Naive thymus-derived CD8-positive, alpha-beta T cell (primary cell): ENCODE measurements around the gene LENG9. TPM values are rescaled to one million over a fixed set of nuclear protein-coding genes. Genes with fewer than 3 reads are reported as not detected.
"Not testable (repeated sequence)": the region's sequence is repeated elsewhere in the genome, so short reads cannot be mapped to it uniquely, and the experiment has no call there.

Experiments used
- ATAC-seq, 2 donors: fragments of 150-1000 bp; cut with Tn5 transposase in 1 of 2; sonication (Bioruptor Pico), chemical (Tn5 transposase) in 1 of 2; 1 replicate in 1 of 2; 2 replicates in 1 of 2; pipeline ENCODE4 v1.10.0; 2021; ENCODE audit warnings: mild to moderate bottlenecking in 2 of 2, moderate library complexity in 2 of 2
- POLR2A ChIA-PET: fragments of 350-600 bp; sonication (Branson Sonifier 250); formaldehyde crosslinking; loops from one replicate; lab custom pipeline; 2021; ENCODE audit warnings: antibody characterized with exemption; lab: Charles Lee
- DNase-seq, 10 donors: peaks; one replicate each; pipeline versions ENCODE4 v3.0.0 to v3.0.0-alpha.2; 2020 to 2022
- H3K27ac Mint-ChIP-seq, 10 donors: one replicate each; pipeline ENCODE4 v1.8.0; 2020 to 2022; ENCODE audit warnings: mild to moderate bottlenecking in 10 of 10, mixed read lengths in 10 of 10, moderate library complexity in 4 of 10, inconsistent platforms in 1 of 10
- H3K27me3 Mint-ChIP-seq, 5 donors: one replicate each; pipeline ENCODE4 v1.8.0; 2021 to 2022; ENCODE audit warnings: mixed read lengths in 5 of 5
- H3K36me3 Mint-ChIP-seq, 3 donors: one replicate each; pipeline ENCODE4 v1.8.0; 2020 to 2022; ENCODE audit warnings: mixed read lengths in 3 of 3, mild to moderate bottlenecking in 2 of 3, inconsistent platforms in 1 of 3
- H3K4me1 Mint-ChIP-seq, 4 donors: one replicate each; pipeline ENCODE4 v1.8.0; 2021 to 2022; ENCODE audit warnings: mixed read lengths in 4 of 4
- H3K4me3 Mint-ChIP-seq, 10 donors: one replicate each; pipeline ENCODE4 v1.8.0; 2020 to 2022; ENCODE audit warnings: mild to moderate bottlenecking in 10 of 10, mixed read lengths in 10 of 10, moderate library complexity in 6 of 10, inconsistent platforms in 1 of 10
- H3K9me3 Mint-ChIP-seq, 9 donors: one replicate each; pipeline ENCODE4 v1.8.0; 2020 to 2022; ENCODE audit warnings: mixed read lengths in 9 of 9, mild to moderate bottlenecking in 3 of 9, inconsistent platforms in 1 of 9, moderate library complexity in 1 of 9
- polyA plus RNA-seq, 3 donors: library from polyadenylated mRNA; unstranded; fragments of 300-500 nt; fragmentation: Illumina TruSeq; gene quantifications; one replicate each; pipeline ENCODE4 v1.2.3, GENCODE V29; 2021
- total RNA-seq, 8 experiments: library from RNA in 2 of 8; stranded (reverse) in 2 of 8; gene quantifications; one replicate each; pipeline ENCODE4 v1.2.3 and lab custom pipeline; 2021 to 2026

LENG9 gene
- total and polyA plus RNA-seq, 5 experiments from 2014 or later: 0.22 to 5.8 (median 2.8) TPM; not detected in 1

DNA sequence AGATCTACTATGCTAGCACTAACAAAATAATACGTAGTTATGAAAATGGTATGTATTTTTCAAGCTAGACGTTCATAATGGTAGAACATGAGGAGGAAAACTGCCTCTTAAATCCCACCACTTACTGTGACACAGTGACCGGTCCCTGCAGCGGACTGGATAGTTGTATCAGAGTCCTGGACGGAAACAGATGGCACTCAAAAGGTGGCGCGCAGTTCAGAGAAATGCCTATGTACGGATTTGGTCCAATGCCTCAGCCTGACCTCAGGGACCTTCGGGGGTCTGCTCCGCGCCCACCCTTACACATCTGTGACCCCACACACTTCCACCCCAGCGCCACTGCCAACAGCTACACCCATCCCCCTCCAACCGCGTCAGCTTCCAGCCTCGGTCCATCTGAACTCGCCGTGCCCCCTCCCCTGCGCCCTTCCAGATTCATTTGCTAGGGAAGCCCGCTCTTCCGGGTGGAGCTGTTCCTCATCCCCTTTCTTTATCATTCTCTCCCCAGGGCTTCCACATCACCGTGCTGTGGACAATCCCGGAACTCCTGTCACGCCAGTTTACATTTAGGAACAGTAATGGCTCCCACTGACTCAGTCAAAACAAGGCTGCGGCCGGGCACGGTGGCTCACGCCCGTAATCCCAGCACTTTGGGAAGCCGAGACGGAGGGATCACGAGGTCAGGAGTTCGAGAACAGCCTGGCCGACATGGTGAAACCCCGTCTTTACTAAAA, 15.4 kb downstream of the LENG9 start:
- H3K27me3 Mint-ChIP-seq: peaks cover 0 to 3% (median 0%) of the 10 kb centered on the region in 5 donors
- no peaks in the 10 kb centered on the region for H3K9me3 Mint-ChIP-seq
- ATAC-seq (peak; percentile 30 to 32), DNase-seq (peak in 1 of 10 donors; percentile 29)
- H3K4me1 Mint-ChIP-seq: peaks cover 28 to 63% (median 53%) of the 10 kb centered on the region in 4 donors
- H3K36me3 Mint-ChIP-seq: peaks cover 2 to 48% (median 7%) of the 10 kb centered on the region in 3 donors
- POLR2A ChIA-PET: interaction anchor here (0.6 to 4.2 kb wide), 29 partner anchors 8 to 1206 kb away, joined by 3 to 72 read pairs (median 4); partner anchors contain the start of genes FIZ1, LENG1, LENG9 and MBOAT7
- peak overlapping the region; percentile 99 to 100 (median 100) for H3K27ac Mint-ChIP-seq
- peak overlapping the region; percentile 92 to 100 (median 98) for H3K4me3 Mint-ChIP-seq

DNA sequence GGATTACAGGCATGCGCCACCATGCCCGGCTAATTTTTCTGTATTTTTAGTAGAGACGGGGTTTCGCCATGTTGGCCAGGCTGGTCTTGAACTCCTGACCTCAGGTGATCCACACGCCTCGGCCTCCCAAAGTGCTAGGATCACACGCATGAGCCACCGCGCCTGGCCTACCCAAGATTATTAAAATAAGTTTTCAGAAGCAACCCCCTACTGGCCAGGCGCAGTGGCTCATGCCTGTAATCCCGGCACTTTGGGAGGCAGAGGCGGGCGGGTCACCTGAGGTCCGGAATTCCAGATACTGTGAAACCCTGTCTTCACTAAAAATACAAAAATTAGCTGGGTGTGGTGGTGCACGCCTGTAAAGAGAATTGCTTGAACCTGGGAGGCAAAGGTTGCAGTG, 17.2 kb downstream of the LENG9 start:
- Mint-ChIP-seq H3K36me3 (peaks cover 4 to 42% (median 6%) of the 10 kb centered on the region in 3 donors), H3K4me3 (peak overlapping the region in 1 of 10 donors; percentile 40), H3K27ac (peak overlapping the region in 1 of 10 donors; percentile 28), H3K4me1 (peaks cover 28 to 46% (median 38%) of the 10 kb centered on the region in 4 donors)
- H3K27me3 Mint-ChIP-seq, H3K9me3 Mint-ChIP-seq, ATAC-seq, DNase-seq: not testable (repeated sequence)
- POLR2A ChIA-PET: interaction anchor here (1.0 kb wide), 1 partner anchor 14 kb away, joined by 3 read pairs; no protein-coding TSS in a partner anchor

DNA sequence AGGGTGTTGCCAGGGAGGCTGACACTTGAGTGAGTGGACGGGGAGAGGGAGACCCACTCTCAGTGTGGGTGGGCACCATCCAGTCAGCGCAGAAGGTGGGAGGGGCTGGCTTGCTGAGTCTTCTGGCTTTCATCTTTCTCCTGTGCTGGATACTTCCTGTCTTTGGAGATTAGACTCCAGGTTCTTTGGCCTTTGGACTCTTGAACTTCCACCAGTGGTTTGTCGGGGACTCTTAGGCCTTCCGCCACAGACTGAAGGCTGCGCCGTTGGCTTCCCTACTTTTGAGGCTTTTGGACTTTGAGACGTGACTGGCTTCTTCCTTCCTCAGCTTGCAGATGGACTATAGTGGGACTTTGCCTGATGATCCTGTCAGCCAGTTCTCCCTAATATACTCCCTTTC, 18.8 kb downstream of the LENG9 start:
- H3K36me3 Mint-ChIP-seq: peaks cover 4 to 32% (median 4%) of the 10 kb centered on the region in 3 donors
- H3K9me3 Mint-ChIP-seq: no peaks in the 10 kb centered on the region
- H3K4me1 Mint-ChIP-seq: peaks cover 16 to 32% (median 22%) of the 10 kb centered on the region in 4 donors
- DNase-seq (no peak), ATAC-seq (no peak)
- POLR2A ChIA-PET: interaction anchor here (0.6 kb wide), 2 partner anchors 37 to 253 kb away, joined by 3 to 4 read pairs; no protein-coding TSS in a partner anchor
- peak overlapping the region in 1 of 10 donors; percentile 34 for H3K4me3 Mint-ChIP-seq
- peaks cover 0 to 3% (median 0%) of the 10 kb centered on the region in 5 donors for H3K27me3 Mint-ChIP-seq
- H3K27ac Mint-ChIP-seq: peak overlapping the region in 1 of 10 donors; percentile 57

DNA sequence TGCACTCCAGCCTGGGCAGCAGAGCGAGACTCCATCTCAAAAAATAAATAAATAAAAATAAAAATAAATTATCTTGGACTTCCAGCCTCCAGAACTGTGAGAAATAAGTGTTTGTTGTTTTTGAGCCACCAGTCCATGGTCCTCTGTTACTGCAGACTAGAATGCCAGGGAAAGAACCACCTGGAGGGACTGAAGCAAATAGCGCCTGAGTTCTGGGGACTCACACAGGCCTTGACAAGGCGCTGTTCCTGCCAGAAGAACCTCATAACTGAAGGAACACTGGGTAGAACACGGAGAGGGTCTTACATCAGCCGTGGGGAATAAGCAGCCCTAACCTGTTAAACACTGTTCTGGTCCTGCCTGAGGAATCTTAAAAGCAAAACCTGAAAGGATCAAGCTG, 22.9 kb downstream of the LENG9 start:
- POLR2A ChIA-PET: no interaction called here
- H3K27ac Mint-ChIP-seq: peak overlapping the region in 2 of 10 donors; percentile 14 to 82
- H3K4me3 Mint-ChIP-seq: no peak overlapping the region
- peaks cover 4 to 15% (median 10%) of the 10 kb centered on the region in 4 donors for H3K4me1 Mint-ChIP-seq
- no peaks in the 10 kb centered on the region for H3K9me3 Mint-ChIP-seq
- peaks cover 2 to 35% (median 4%) of the 10 kb centered on the region in 3 donors for H3K36me3 Mint-ChIP-seq
- H3K27me3 Mint-ChIP-seq: no peaks in the 10 kb centered on the region
- ATAC-seq (no peak), DNase-seq (no peak)

DNA sequence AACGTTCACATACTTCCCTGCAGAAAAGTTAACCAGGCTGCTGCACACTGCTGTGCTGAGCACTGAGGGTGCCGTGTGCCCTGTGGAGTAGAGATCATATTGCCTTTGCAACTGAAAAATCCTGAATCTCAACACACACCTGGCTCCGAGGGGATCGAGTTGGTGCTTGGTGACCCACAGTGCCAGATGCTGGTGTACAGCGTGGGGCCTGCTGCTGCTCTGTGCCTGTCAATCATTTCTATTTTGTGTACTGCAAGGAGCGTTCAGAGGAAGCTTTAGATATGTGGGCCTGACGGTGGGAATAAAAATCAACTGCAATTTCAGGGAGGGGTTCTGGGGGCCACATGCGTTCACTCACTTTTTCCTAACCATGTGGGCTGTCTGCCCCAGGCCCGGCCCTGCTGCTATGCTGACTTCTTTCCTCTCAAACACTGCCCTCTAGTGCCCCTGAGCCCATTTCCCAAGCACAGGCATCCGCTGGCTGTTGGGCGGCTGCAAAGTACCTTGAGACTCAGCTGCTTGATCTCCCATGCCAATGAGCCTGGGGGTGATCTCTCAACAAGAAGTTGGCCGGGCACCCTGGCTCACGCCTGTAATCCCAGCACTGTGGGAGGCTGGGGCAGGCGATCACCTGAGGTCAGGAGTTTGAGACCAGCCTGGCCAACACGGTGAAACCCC, 24.3 kb downstream of the LENG9 start:
- Mint-ChIP-seq H3K9me3 (no peaks in the 10 kb centered on the region), H3K4me3 (no peak overlapping the region), H3K36me3 (peaks cover 2 to 25% (median 4%) of the 10 kb centered on the region in 3 donors), H3K4me1 (peaks cover 12 to 24% (median 19%) of the 10 kb centered on the region in 4 donors), H3K27ac (peak overlapping the region in 4 of 10 donors; percentile 14 to 81 (median 20)), H3K27me3 (no peaks in the 10 kb centered on the region)
- POLR2A ChIA-PET: interaction anchor here (0.6 to 1.2 kb wide), 3 partner anchors 8 to 10 kb away, joined by 3 to 5 read pairs (median 4); partner anchors contain the start of gene LENG8
- DNase-seq (peak in 1 of 10 donors; percentile 65), ATAC-seq (peak; percentile 57 to 63)

DNA sequence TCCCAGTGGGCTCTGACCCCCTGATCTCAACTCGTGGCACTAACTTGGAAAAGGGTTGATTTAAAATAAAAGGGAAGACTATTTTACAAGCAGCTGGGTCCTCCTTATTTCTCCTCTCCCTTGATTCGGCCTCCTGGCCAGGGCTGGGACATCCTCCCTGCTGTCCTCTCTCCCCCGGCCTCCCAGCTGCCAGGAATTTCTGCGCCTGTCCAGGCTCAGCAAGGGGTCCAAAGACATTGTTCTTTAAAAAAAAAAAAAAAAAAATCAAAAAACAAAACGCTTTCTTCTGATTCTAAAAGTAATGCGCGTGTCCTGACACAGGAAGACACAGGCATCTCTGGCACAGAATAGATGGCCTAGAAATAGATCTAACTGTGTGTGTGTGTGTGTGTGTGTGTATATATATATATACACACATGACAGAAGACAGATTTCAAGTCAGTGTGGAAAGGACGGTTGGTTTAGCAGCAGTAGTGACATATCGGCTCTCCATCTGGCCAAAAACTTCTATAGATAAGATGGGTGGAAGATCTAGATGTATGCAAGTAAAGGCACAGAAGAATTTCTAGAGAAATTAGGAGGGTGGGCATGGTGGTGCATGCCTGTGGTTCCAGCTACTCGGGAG, 26.8 kb downstream of the LENG9 start:
- Mint-ChIP-seq H3K36me3 (peaks cover 0 to 6% (median 0%) of the 10 kb centered on the region in 3 donors), H3K27me3 (no peaks in the 10 kb centered on the region), H3K9me3 (no peaks in the 10 kb centered on the region), H3K4me1 (peaks cover 8 to 31% (median 25%) of the 10 kb centered on the region in 4 donors), H3K4me3 (no peak overlapping the region), H3K27ac (peak overlapping the region in 3 of 10 donors; percentile 60 to 75 (median 65))
- DNase-seq (no peak), ATAC-seq (no peak)
- POLR2A ChIA-PET: interaction anchor here (1.2 kb wide), 1 partner anchor 12 kb away, joined by 4 read pairs; the partner anchor contains the start of gene LENG8

DNA sequence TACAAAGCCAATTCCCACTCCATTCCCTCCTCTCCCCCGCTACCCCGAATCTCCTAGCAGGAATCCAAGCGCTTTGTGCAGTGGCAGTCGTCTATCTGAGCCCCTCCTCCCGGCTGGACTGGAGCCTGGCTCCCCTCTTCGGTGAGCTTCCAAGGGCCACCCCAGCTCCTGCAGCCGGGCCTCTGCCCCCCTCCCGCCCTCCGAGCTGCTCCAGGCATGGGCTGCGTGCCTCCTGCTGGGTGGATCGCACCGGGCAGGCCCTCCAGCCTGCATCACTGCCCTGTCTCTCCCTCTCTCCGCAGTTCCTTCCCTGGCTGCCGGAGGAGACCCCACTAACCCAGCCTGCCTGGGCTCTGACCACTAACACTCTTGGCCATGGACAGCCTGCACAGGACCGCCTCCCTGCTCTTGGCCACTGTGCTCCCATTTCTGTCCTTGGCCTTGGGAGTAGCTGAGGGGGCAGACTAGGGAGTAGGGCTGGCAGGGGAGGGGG, 27.5 kb downstream of the LENG9 start:
- peaks cover 0 to 1% (median 0%) of the 10 kb centered on the region in 5 donors for H3K27me3 Mint-ChIP-seq
- peak overlapping the region in 1 of 10 donors; percentile 65 for H3K27ac Mint-ChIP-seq
- ATAC-seq (no peak), DNase-seq (no peak)
- H3K4me1 Mint-ChIP-seq: peaks cover 9 to 32% (median 29%) of the 10 kb centered on the region in 4 donors
- POLR2A ChIA-PET: interaction anchor here (1.2 kb wide), 1 partner anchor 13 kb away, joined by 4 read pairs; the partner anchor contains the start of gene LENG8
- peaks cover 0 to 6% (median 0%) of the 10 kb centered on the region in 3 donors for H3K36me3 Mint-ChIP-seq
- no peak overlapping the region for H3K4me3 Mint-ChIP-seq
- no peaks in the 10 kb centered on the region for H3K9me3 Mint-ChIP-seq

DNA sequence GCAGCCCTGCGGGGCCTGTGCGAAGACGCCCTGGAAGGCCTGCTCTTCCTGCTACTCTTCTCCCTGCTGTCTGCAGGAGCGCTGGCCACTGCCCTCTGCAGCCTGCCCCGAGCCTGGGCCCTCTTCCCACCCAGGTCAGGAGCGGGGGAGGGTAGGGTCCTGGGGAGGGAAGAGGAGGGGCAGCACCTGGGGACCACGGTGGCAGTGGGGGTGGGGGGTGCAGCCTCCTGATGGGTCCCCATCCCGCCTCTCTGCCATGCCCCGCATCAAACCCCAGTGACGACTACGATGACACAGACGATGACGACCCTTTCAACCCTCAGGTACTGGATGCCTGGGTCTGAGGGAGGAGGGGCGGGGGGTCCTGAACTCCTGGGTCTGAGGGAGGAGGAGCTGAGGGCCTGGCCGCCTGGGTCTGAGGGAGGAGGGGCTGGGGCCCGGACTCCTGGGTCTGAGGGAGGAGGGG, 28.0 kb downstream of the LENG9 start:
- ATAC-seq (no peak), DNase-seq (no peak)
- H3K27me3 Mint-ChIP-seq: peaks cover 0 to 2% (median 0%) of the 10 kb centered on the region in 5 donors
- no peak overlapping the region for H3K4me3 Mint-ChIP-seq
- POLR2A ChIA-PET: interaction anchor here (0.8 kb wide), 1 partner anchor 13 kb away, joined by 7 read pairs; the partner anchor contains the start of gene LENG8
- no peak overlapping the region for H3K27ac Mint-ChIP-seq
- H3K9me3 Mint-ChIP-seq: no peaks in the 10 kb centered on the region
- H3K36me3 Mint-ChIP-seq: peaks cover 0 to 6% (median 0%) of the 10 kb centered on the region in 3 donors
- peaks cover 10 to 37% (median 31%) of the 10 kb centered on the region in 4 donors for H3K4me1 Mint-ChIP-seq

DNA sequence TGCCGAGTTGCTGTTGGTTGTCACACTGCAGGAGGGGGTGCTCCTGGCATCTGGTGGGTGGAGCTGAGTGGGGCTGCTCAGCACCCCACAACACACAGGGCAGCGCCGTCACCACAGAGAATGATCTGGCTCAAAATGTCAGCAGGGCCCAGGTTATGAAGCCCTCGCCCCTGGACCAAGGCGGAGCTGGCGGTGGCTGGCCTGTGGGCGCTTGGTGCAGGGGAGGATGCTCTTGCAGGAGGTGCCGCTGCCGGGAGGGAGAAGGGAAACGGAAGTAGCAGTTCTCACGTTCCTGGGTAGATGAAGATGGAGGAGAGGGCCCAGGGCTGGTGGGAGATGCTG, 28.7 kb downstream of the LENG9 start:
- POLR2A ChIA-PET: interaction anchor here (0.8 kb wide), 1 partner anchor 14 kb away, joined by 7 read pairs; the partner anchor contains the start of gene LENG8
- peaks cover 0 to 6% (median 0%) of the 10 kb centered on the region in 3 donors for H3K36me3 Mint-ChIP-seq
- no peaks in the 10 kb centered on the region for H3K9me3 Mint-ChIP-seq
- H3K27me3 Mint-ChIP-seq: peaks cover 0 to 2% (median 0%) of the 10 kb centered on the region in 5 donors
- peak overlapping the region in 6 of 10 donors; percentile 7 to 56 (median 47) for H3K27ac Mint-ChIP-seq
- DNase-seq (no peak), ATAC-seq (peak; percentile 24 to 39)
- peak overlapping the region in 6 of 10 donors; percentile 30 to 67 (median 53) for H3K4me3 Mint-ChIP-seq
- H3K4me1 Mint-ChIP-seq: peaks cover 12 to 40% (median 33%) of the 10 kb centered on the region in 4 donors

DNA sequence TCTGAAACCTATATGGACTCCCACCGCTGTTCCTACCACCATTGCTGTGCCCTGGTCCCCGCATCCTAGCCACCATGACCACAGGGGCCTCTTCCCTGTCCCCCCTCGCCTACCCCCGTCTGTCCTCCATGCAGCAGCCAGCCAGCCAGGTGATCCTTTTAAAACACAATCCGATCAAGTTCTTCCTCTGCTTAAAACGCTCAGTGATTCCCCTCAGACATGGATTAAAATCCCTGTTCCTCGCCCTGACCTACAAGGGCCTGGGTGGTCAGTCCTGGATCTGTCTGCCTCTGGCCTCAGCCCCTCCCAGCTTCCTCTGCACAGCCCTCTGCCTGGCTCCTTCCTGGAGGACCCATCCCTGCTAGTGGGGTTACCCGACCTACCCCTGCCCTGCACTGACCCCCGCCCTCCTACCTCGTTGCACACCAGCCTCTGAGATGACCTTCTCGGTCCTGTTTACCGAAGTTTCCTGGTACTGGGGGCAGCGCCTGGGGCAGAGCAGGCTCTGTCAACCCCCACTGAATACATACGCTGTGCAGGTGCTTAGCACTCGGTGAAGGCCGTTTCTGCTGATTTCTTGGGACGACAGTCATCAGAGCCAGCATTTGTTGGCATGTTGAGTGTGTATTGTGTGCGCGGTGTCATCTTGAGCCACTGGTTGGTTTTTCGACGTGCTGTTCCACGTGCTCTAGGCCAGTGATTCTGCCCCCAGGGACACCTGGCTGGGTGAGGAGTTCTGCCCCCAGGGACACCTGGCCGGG, 29.3 kb downstream of the LENG9 start:
- H3K4me1 Mint-ChIP-seq: peaks cover 14 to 43% (median 35%) of the 10 kb centered on the region in 4 donors
- no peak for DNase-seq
- peak overlapping the region in 6 of 10 donors; percentile 14 to 67 (median 53) for H3K4me3 Mint-ChIP-seq
- no peak for ATAC-seq
- POLR2A ChIA-PET: interaction anchor here (0.8 kb wide), 1 partner anchor 14 kb away, joined by 7 read pairs; the partner anchor contains the start of gene LENG8
- H3K9me3 Mint-ChIP-seq: no peaks in the 10 kb centered on the region
- H3K27ac Mint-ChIP-seq: peak overlapping the region in 7 of 10 donors; percentile 21 to 82 (median 58)
- H3K27me3 Mint-ChIP-seq: peaks cover 0 to 4% (median 2%) of the 10 kb centered on the region in 5 donors
- H3K36me3 Mint-ChIP-seq: peaks cover 0 to 6% (median 0%) of the 10 kb centered on the region in 3 donors

DNA sequence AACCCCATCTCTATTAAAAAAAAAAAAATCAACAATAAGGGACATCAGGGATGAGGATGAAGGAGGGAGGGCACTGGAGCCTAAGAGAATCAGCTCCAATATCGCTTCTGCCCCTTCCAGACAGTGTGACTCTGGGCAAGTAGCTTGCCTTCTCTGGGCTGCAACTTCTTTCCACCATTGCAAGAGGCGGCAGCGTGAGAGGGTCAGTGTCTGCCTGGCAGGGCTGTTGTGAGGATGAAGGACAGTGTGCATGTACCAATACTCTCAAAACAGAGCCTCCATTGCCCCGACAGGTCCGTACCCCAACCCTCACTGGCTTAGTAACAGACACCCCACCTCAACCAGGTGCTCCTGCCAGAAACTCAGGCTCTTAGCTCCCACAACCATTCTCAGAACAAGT, 29.9 kb downstream of the LENG9 start:
- DNase-seq: no peak
- peaks cover 16 to 47% (median 32%) of the 10 kb centered on the region in 4 donors for H3K4me1 Mint-ChIP-seq
- peak overlapping the region in 2 of 10 donors; percentile 2 to 3 for H3K4me3 Mint-ChIP-seq
- no peak for ATAC-seq
- POLR2A ChIA-PET: no interaction called here
- H3K27ac Mint-ChIP-seq: peak overlapping the region in 4 of 10 donors; percentile 27 to 82 (median 62)
- H3K9me3 Mint-ChIP-seq: no peaks in the 10 kb centered on the region
- peaks cover 0 to 6% (median 0%) of the 10 kb centered on the region in 3 donors for H3K36me3 Mint-ChIP-seq
- peaks cover 0 to 10% (median 5%) of the 10 kb centered on the region in 5 donors for H3K27me3 Mint-ChIP-seq
